GM12878 (cell line): ENCODE results near the gene SERHL2. TPM values are rescaled to one million over a fixed set of nuclear protein-coding genes. Genes with fewer than 3 reads are reported as not detected.

Source experiments
- ATAC-seq: fragments of 200-7000 bp; cut with Tn5 transposase; 3 replicates; pipeline ENCODE4 v1.9.1; 2020; ENCODE audit warnings: mild to moderate bottlenecking, moderate library complexity
- BruUV-seq: library from RNA; stranded (reverse); fragments of 400-500 nt; replicated peaks from 2 replicates; lab custom pipeline; 2021; lab: Mats Ljungman, UMichigan
- CTCF ChIA-PET: fragments of 300-600 bp; sonication (Branson Sonifier 250); formaldehyde crosslinking; extraction: SDS; loops from one replicate; lab custom pipeline; 2021; ENCODE audit warnings: inconsistent platforms; lab: Yijun Ruan, JAX
- POLR2A ChIA-PET: fragments of 350-600 bp; formaldehyde crosslinking; extraction: SDS; loops from one replicate; lab custom pipeline; 2021; ENCODE audit warnings: inconsistent platforms; lab: Charles Lee
- RAD21 ChIA-PET: fragments of 300-600 bp; sonication (Branson Sonifier 250); formaldehyde crosslinking; loops from one replicate; lab custom pipeline; 2023; ENCODE audit warnings: antibody characterized with exemption; ENCODE audit not compliant: unreplicated experiment; lab: Charles Lee
- SMC1A ChIA-PET: fragments of 300-600 bp; sonication (Branson Sonifier 250); formaldehyde crosslinking; loops from one replicate; lab custom pipeline; 2023; ENCODE audit not compliant: unreplicated experiment, uncharacterized antibody; lab: Charles Lee
- DNase-seq: peaks from one replicate; pipeline ENCODE4 v3.0.0-alpha.2; 2011; ENCODE audit warnings: low read depth, low spot score
- FAIRE-seq: peaks from 3 replicates; lab custom pipeline; 2011; peaks lifted over from hg19 to GRCh38; lab: Jason Lieb, UNC
- H2AFZ ChIP-seq: 2 replicates; pipeline ENCODE4 v1.6.0; 2011; ENCODE audit warnings: low read depth, low read length, control low read depth; ENCODE audit not compliant: control insufficient read depth
- H3K27ac ChIP-seq: 2 replicates; pipeline ENCODE4 v1.5.1; 2011; ENCODE audit warnings: control low read depth; ENCODE audit not compliant: control insufficient read depth, insufficient read depth
- H3K27me3 ChIP-seq, 2 experiments: replicated peaks in 1 of 2; 2 replicates each; pipeline versions ENCODE4 v1.6.0 to v1.6.1; 2011; ENCODE audit warnings: low read length in 1 of 2; ENCODE audit not compliant: control insufficient read depth in 2 of 2, insufficient read depth in 2 of 2
- H3K36me3 ChIP-seq, 2 experiments: 2 replicates each; pipeline ENCODE4 v1.5.1; 2011; ENCODE audit warnings: low read length in 1 of 2; ENCODE audit not compliant: control insufficient read depth in 2 of 2, insufficient read depth in 2 of 2
- H3K4me1 ChIP-seq: 2 replicates; pipeline ENCODE4 v1.6.1; 2011; ENCODE audit warnings: mild to moderate bottlenecking, low read length, moderate library complexity, mixed read lengths; ENCODE audit not compliant: control insufficient read depth, insufficient read depth
- H3K4me2 ChIP-seq: 2 replicates; pipeline ENCODE4 v1.6.0; 2011; ENCODE audit warnings: control low read depth; ENCODE audit not compliant: control insufficient read depth, insufficient read depth
- H3K4me3 ChIP-seq: fragments of 200-600 bp; sonication (generic); 2 replicates; pipeline ENCODE4 v1.5.1; 2016
- H3K79me2 ChIP-seq: 2 replicates; pipeline ENCODE4 v1.6.0; 2011; ENCODE audit warnings: low read length; ENCODE audit not compliant: control insufficient read depth, insufficient read depth
- H3K9ac ChIP-seq: 2 replicates; pipeline ENCODE4 v1.8.0; 2011; ENCODE audit warnings: low read length, control low read depth, mixed read lengths; ENCODE audit not compliant: control insufficient read depth, insufficient read depth
- H3K9me3 ChIP-seq: replicated peaks from 3 replicates; pipeline ENCODE4 v1.5.1; 2011; ENCODE audit warnings: mild to moderate bottlenecking, low read length; ENCODE audit not compliant: control insufficient read depth, insufficient read depth
- H4K20me1 ChIP-seq: 2 replicates; pipeline ENCODE4 v1.6.0; 2011; ENCODE audit not compliant: control insufficient read depth, insufficient read depth
- BCL11A ChIP-seq: IDR thresholded peaks from 2 replicates; pipeline ENCODE4 v1.6.1; 2011; ENCODE audit warnings: low read depth, low read length
- CHD2 ChIP-seq: IDR thresholded peaks from 2 replicates; pipeline ENCODE4 v1.6.1; 2011; ENCODE audit warnings: low read depth, low read length, improper control_type of control experiment, borderline replicate concordance
- DPF2 ChIP-seq: fragments of 450-650 bp; IDR thresholded peaks from 2 replicates; pipeline ENCODE4 v1.6.1; 2017; ENCODE audit warnings: mild to moderate bottlenecking
- FOS ChIP-seq: IDR thresholded peaks from 3 replicates; pipeline ENCODE4 v1.6.1; 2011; ENCODE audit warnings: borderline replicate concordance; ENCODE audit not compliant: insufficient read length; ENCODE audit errors: extremely low read depth
- IKZF1 ChIP-seq: fragments of 450-650 bp; conservative IDR thresholded peaks from 2 replicates; pipeline ENCODE4 v1.6.1; 2017; ENCODE audit warnings: antibody characterized with exemption, mild to moderate bottlenecking
- JUND ChIP-seq: IDR thresholded peaks from 2 replicates; pipeline ENCODE4 v1.6.1; 2012; ENCODE audit warnings: low read depth, mild to moderate bottlenecking, low read length, improper control_type of control experiment, moderate library complexity
- KAT2A ChIP-seq: conservative IDR thresholded peaks from 2 replicates; pipeline ENCODE4 v1.6.1; 2011; ENCODE audit warnings: low read depth, low read length; ENCODE audit not compliant: control insufficient read depth
- KLF5 ChIP-seq: fragments of 450-650 bp; IDR thresholded peaks from 2 replicates; pipeline ENCODE4 v1.6.1; 2014; ENCODE audit warnings: mild to moderate bottlenecking; ENCODE audit not compliant: partially characterized antibody
- MEF2A ChIP-seq: IDR thresholded peaks from 2 replicates; pipeline ENCODE4 v1.6.1; 2011; ENCODE audit warnings: low read depth, mild to moderate bottlenecking, low read length, moderate library complexity; ENCODE audit not compliant: insufficient read depth
- NR2C2 ChIP-seq: IDR thresholded peaks from 2 replicates; pipeline ENCODE4 v1.6.1; 2011; ENCODE audit warnings: borderline replicate concordance, low read depth; ENCODE audit not compliant: control insufficient read depth, insufficient read length
- PBX3 ChIP-seq: IDR thresholded peaks from 2 replicates; pipeline ENCODE4 v1.6.1; 2011; ENCODE audit warnings: mild to moderate bottlenecking, low read depth, low read length, moderate library complexity; ENCODE audit not compliant: insufficient replicate concordance
- PKNOX1 ChIP-seq: fragments of 450-650 bp; IDR thresholded peaks from 2 replicates; pipeline ENCODE4 v1.6.1; 2016; ENCODE audit warnings: mild to moderate bottlenecking
- PML ChIP-seq: IDR thresholded peaks from 2 replicates; pipeline ENCODE4 v1.6.1; 2012; ENCODE audit warnings: low read length, inconsistent platforms
- RELA ChIP-seq: fragments of 450-650 bp; IDR thresholded peaks from 2 replicates; pipeline ENCODE4 v1.8.0; 2014; ENCODE audit warnings: borderline replicate concordance; ENCODE audit not compliant: partially characterized antibody
- TCF3 ChIP-seq: IDR thresholded peaks from 2 replicates; pipeline ENCODE4 v1.6.1; 2012; ENCODE audit warnings: low read depth, mild to moderate bottlenecking, low read length, borderline replicate concordance; ENCODE audit not compliant: insufficient read depth
- WRNIP1 ChIP-seq: IDR thresholded peaks from 2 replicates; pipeline ENCODE4 v1.6.1; 2011; ENCODE audit warnings: low read depth, low read length, improper control_type of control experiment, borderline replicate concordance
- YBX1 ChIP-seq: fragments of 450-650 bp; IDR thresholded peaks from 2 replicates; pipeline ENCODE4 v1.6.1; 2016; ENCODE audit warnings: antibody characterized with exemption
- WGBS: methylation state at CpG from one replicate; pipeline ENCODE4 v1.1.6; 2016; ENCODE audit warnings: low lambda C conversion rate; ENCODE audit not compliant: insufficient replicate concordance, insufficient coverage; ENCODE audit errors: missing lambda C conversion rate; 5-methylcytosine and 5-hydroxymethylcytosine counted together
- in situ Hi-C: fragments of 300-500 bp; cut with MboI; formaldehyde crosslinking; loops from 9 replicates; pipeline ENCODE4 v1.14.3; 2018; ENCODE audit warnings: mixed read lengths
- intact Hi-C: fragments of 100-400 bp; cut with micrococcal nuclease; formaldehyde crosslinking; loops from one replicate; pipeline ENCODE4 v1.14.2; 2022; ENCODE audit not compliant: unreplicated experiment
- polyA plus RNA-seq, 11 experiments: library from polyadenylated mRNA; depleted of rRNA in 4 of 11; unstranded in 6 of 11; stranded (reverse) in 5 of 11; fragments of >200 nt; fragmentation: Nextera tagmentation in 4 of 11; fragmentation: Illumina TruSeq in 1 of 11; extraction: Ambion mirVana in 4 of 11; extraction: Trizol in 1 of 11; gene quantifications; 1 replicate in 1 of 11; 2 replicates in 10 of 11; pipeline versions ENCODE4 v1.2.1 to v1.2.3, GENCODE V29; 2011 to 2016; ENCODE audit warnings: inconsistent platforms in 2 of 11, missing spikeins in 2 of 11, low read depth in 1 of 11
- total RNA-seq, 4 experiments: library from RNA; depleted of rRNA in 3 of 4; stranded (reverse); fragments of >200 nt in 3 of 4; fragmentation: Illumina TruSeq in 1 of 4; extraction: Trizol in 1 of 4; gene quantifications; 2 replicates each; pipeline versions ENCODE4 v1.2.1 to v1.2.3, GENCODE V29; 2013 to 2021

Gene SERHL2
- total and polyA plus RNA-seq, 10 of the 15 experiments (the other 5 are each of a cell fraction or from before 2014, with no cell fraction given) = 0.63 to 2.0 (median 1.2) TPM

GRCh38 chr22:42560381-42560780 lies 6.6 kb downstream of the SERHL2 start:
- TF ChIP-seq PBX3 = no peak
- no peak for TF ChIP-seq BCL11A
- TF ChIP-seq TCF3 = no peak
- no peak for TF ChIP-seq NR2C2
- TF ChIP-seq KLF5 = no peak
- TF ChIP-seq MEF2A = no peak
- TF ChIP-seq YBX1 = no peak
- no peak for TF ChIP-seq WRNIP1
- TF ChIP-seq IKZF1 = no peak
- no peak for TF ChIP-seq RELA
- no peak for TF ChIP-seq FOS
- no peak for TF ChIP-seq PKNOX1
- TF ChIP-seq DPF2 = no peak
- TF ChIP-seq JUND = no peak
- TF ChIP-seq KAT2A = no peak
- no peak for TF ChIP-seq CHD2
- TF ChIP-seq PML = no peak
- in situ Hi-C loops = no loop called here
- WGBS = 46% methylated on average over 8 of the region's 8 CpGs

More at GRCh38 chr22:42560381-42560780, 6.6 kb downstream of the SERHL2 start:
- no TSS peak for BruUV-seq
- no peak overlapping the region for H2AFZ ChIP-seq
- no peak overlapping the region for H3K9ac ChIP-seq
- H3K9me3 ChIP-seq = no peaks in the 10 kb centered on the region
- ChIA-PET SMC1A (no interaction called here), RAD21 (no interaction called here), CTCF (interaction anchor here (0.6 to 1.6 kb wide), 5 partner anchors 8 to 54 kb away, joined by 3 to 5 read pairs (median 4); partner anchors contain the start of gene POLDIP3), POLR2A (no interaction called here)
- H3K27ac ChIP-seq = no peak overlapping the region
- no peaks in the 10 kb centered on the region for H3K36me3 ChIP-seq
- no peaks in the 10 kb centered on the region for H4K20me1 ChIP-seq
- no peak overlapping the region for H3K4me3 ChIP-seq
- intact Hi-C loops = no loop called here
- peaks cover 12% of the 10 kb centered on the region for H3K4me1 ChIP-seq
- DNase-seq (no peak), FAIRE-seq (no peak), ATAC-seq (no peak)
- no peaks in the 10 kb centered on the region for H3K79me2 ChIP-seq
- no peaks in the 10 kb centered on the region for H3K27me3 ChIP-seq
- no peak overlapping the region for H3K4me2 ChIP-seq
